ENCODE data around the gene RPH3AL. TPM values are rescaled to one million over a fixed set of nuclear protein-coding genes. Genes with fewer than 3 reads are reported as not detected.

The RPH3AL gene
- total RNA-seq, 1 donor from 2014 or later, result 6.1 TPM

- no peak for TF ChIP-seq CTCF (IDR thresholded peaks at IDR 0.05; ENCODE audit: insufficient read depth, low read length, severe bottlenecking)
- H3K36me3 ChIP-seq (ENCODE audit: control insufficient read depth, insufficient read depth, low read length), result peaks cover 2% of the 10 kb centered on the region
- no peak for FAIRE-seq
- H3K4me3 ChIP-seq (ENCODE audit: low read depth, low read length), result no peak overlapping the region
- DNase-seq (ENCODE audit: low read depth), result no peak
- H3K27me3 ChIP-seq (ENCODE audit: control insufficient read depth, insufficient read depth, low read length), result no peaks in the 10 kb centered on the region
Observed at GRCh38 chr17:263271-263670, 89.3 kb downstream of the RPH3AL start.

- no peak overlapping the region for H3K4me3 ChIP-seq (ENCODE audit: low read depth, low read length)
- TF ChIP-seq CTCF (IDR thresholded peaks at IDR 0.05; ENCODE audit: insufficient read depth, low read length, severe bottlenecking), result no peak
- H3K36me3 ChIP-seq (ENCODE audit: control insufficient read depth, insufficient read depth, low read length), result peaks cover 2% of the 10 kb centered on the region
- no peak for DNase-seq (ENCODE audit: low read depth)
- no peaks in the 10 kb centered on the region for H3K27me3 ChIP-seq (ENCODE audit: control insufficient read depth, insufficient read depth, low read length)
- no peak for FAIRE-seq
Observed at GRCh38 chr17:261635-262034, 91.0 kb downstream of the RPH3AL start.

GRCh38 chr17:260944-261343, 91.7 kb downstream of the RPH3AL start:
- no peaks in the 10 kb centered on the region for H3K27me3 ChIP-seq (ENCODE audit: control insufficient read depth, insufficient read depth, low read length)
- no peak for TF ChIP-seq CTCF (IDR thresholded peaks at IDR 0.05; ENCODE audit: insufficient read depth, low read length, severe bottlenecking)
- H3K4me3 ChIP-seq (ENCODE audit: low read depth, low read length), result no peak overlapping the region
- DNase-seq (ENCODE audit: low read depth) (no peak), FAIRE-seq (no peak)
- peaks cover 2% of the 10 kb centered on the region for H3K36me3 ChIP-seq (ENCODE audit: control insufficient read depth, insufficient read depth, low read length)

GRCh38 chr17:260031-260791, 92.4 kb downstream of the RPH3AL start:
- no peak for TF ChIP-seq CTCF (IDR thresholded peaks at IDR 0.05; ENCODE audit: insufficient read depth, low read length, severe bottlenecking)
- FAIRE-seq (no peak), DNase-seq (ENCODE audit: low read depth) (no peak)
- H3K4me3 ChIP-seq (ENCODE audit: low read depth, low read length), result no peak overlapping the region
- H3K27me3 ChIP-seq (ENCODE audit: control insufficient read depth, insufficient read depth, low read length), result no peaks in the 10 kb centered on the region
- peaks cover 2% of the 10 kb centered on the region for H3K36me3 ChIP-seq (ENCODE audit: control insufficient read depth, insufficient read depth, low read length)

- H3K36me3 ChIP-seq (ENCODE audit: control insufficient read depth, insufficient read depth, low read length), result peaks cover 2% of the 10 kb centered on the region
- H3K27me3 ChIP-seq (ENCODE audit: control insufficient read depth, insufficient read depth, low read length), result no peaks in the 10 kb centered on the region
- TF ChIP-seq CTCF (IDR thresholded peaks at IDR 0.05; ENCODE audit: insufficient read depth, low read length, severe bottlenecking), result no peak
- FAIRE-seq (no peak), DNase-seq (ENCODE audit: low read depth) (no peak)
- H3K4me3 ChIP-seq (ENCODE audit: low read depth, low read length), result no peak overlapping the region
Observed at GRCh38 chr17:259341-259976, 93.1 kb downstream of the RPH3AL start.

Data from bronchial epithelial cell (primary cell).